Prostate gland (tissue), 2 donors: ENCODE results near the gene TRIM29.

ENCODE experiments used
- POLR2A ChIP-seq: fragments of 450-650 bp; IDR thresholded peaks from one replicate; pipeline ENCODE4 v1.6.1; 2016; ENCODE audit warnings: antibody characterized with exemption, mild to moderate bottlenecking
- TF ChIP-seq, protein P1 (sequence below), 4 experiments: fragments of 200-600 bp in 2 of 4; fragments of 450-650 bp in 2 of 4; sonication (generic) in 2 of 4; IDR thresholded peaks; 1 replicate in 3 of 4; 2 replicates in 1 of 4; pipeline ENCODE4 v1.5.1; 2016 to 2019; ENCODE audit warnings: antibody characterized with exemption in 4 of 4, mild to moderate bottlenecking in 2 of 4, moderate library complexity in 2 of 4

DNA sequence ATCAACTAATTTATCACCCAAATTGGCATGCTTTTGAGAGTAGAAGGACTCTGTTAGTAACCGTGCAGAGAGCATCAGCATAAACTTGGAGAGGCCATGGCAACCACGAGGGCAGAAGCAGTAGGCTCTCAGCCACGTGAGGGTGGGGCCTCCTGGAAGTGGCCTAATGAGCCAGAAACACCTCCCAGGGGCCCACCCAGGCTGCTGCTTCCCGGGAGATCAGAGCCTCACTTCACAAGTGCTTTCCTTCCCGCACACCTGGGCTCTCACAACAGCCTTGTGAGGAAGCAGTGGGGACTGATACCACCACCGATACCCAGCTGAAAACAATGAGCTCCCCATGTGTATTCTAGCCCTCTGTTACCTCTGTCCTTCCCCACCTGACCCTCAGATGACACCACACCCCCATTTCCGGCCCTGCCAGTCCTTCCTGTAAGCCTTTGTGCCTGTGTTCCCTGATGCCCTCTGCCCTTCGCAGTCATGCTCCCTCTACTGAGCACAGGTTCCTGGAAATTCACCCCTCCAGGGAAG is 17.0 kb downstream of the TRIM29 start:
- TF ChIP-seq, protein P1, sequence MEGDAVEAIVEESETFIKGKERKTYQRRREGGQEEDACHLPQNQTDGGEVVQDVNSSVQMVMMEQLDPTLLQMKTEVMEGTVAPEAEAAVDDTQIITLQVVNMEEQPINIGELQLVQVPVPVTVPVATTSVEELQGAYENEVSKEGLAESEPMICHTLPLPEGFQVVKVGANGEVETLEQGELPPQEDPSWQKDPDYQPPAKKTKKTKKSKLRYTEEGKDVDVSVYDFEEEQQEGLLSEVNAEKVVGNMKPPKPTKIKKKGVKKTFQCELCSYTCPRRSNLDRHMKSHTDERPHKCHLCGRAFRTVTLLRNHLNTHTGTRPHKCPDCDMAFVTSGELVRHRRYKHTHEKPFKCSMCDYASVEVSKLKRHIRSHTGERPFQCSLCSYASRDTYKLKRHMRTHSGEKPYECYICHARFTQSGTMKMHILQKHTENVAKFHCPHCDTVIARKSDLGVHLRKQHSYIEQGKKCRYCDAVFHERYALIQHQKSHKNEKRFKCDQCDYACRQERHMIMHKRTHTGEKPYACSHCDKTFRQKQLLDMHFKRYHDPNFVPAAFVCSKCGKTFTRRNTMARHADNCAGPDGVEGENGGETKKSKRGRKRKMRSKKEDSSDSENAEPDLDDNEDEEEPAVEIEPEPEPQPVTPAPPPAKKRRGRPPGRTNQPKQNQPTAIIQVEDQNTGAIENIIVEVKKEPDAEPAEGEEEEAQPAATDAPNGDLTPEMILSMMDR (IDR thresholded peaks at IDR 0.05): no peak
- TF ChIP-seq POLR2A: no peak
